Prostate gland (tissue), 2 donors: Measurements from ENCODE around the gene GRIN2A.

ENCODE experiments used
- CTCF ChIP-seq, 4 experiments: fragments of 200-600 bp in 2 of 4; fragments of 450-650 bp in 2 of 4; sonication (generic) in 2 of 4; IDR thresholded peaks; 1 replicate in 3 of 4; 2 replicates in 1 of 4; pipeline ENCODE4 v1.5.1; 2016 to 2019; ENCODE audit warnings: antibody characterized with exemption in 4 of 4, mild to moderate bottlenecking in 2 of 4, moderate library complexity in 2 of 4
- POLR2A ChIP-seq: fragments of 450-650 bp; IDR thresholded peaks from one replicate; pipeline ENCODE4 v1.6.1; 2016; ENCODE audit warnings: antibody characterized with exemption, mild to moderate bottlenecking
- POLR2AphosphoS5 ChIP-seq: sonication (generic); formaldehyde crosslinking; IDR thresholded peaks from one replicate; pipeline ENCODE4 v1.6.1; 2017; ENCODE audit warnings: antibody characterized with exemption

- no peak for TF ChIP-seq CTCF (IDR thresholded peaks at IDR 0.05)
- no peak for TF ChIP-seq POLR2A
- no peak for TF ChIP-seq POLR2AphosphoS5
These were observed 205.6 kb downstream of the GRIN2A start for GRCh38 chr16:9976601-9977000.
